OCI-LY1 (cell line): ENCODE data around the gene FAM107B.

Source experiments
- CTCF ChIP-seq: fragments of 200-600 bp; sonication (generic), shearing (Covaris generic); IDR thresholded peaks from 2 replicates; pipeline ENCODE4 v1.5.1; 2017; ENCODE audit warnings: mild to moderate bottlenecking, antibody characterized with exemption, low read length, moderate library complexity, mixed read lengths
- EZH2 ChIP-seq: fragments of 200-600 bp; sonication (generic), shearing (Covaris generic); IDR thresholded peaks from 2 replicates; pipeline ENCODE4 v1.8.0; 2017; ENCODE audit warnings: borderline replicate concordance, mixed run types, mild to moderate bottlenecking, antibody characterized with exemption, low read length, moderate library complexity, mixed read lengths

GRCh38 chr10:14476641-14477407 lies 297.9 kb downstream of the FAM107B start:
- TF ChIP-seq CTCF (no peak), EZH2 (no peak)
